Measurements from ENCODE around the gene NRXN3. TPM values are rescaled to one million over a fixed set of nuclear protein-coding genes. Genes with fewer than 3 reads are reported as not detected.

NRXN3 gene
- total and polyA plus RNA-seq, 2 donors (not counting 1 experiment from before 2014, with no cell fraction given), result 0.83 to 34.6 TPM

DNA sequence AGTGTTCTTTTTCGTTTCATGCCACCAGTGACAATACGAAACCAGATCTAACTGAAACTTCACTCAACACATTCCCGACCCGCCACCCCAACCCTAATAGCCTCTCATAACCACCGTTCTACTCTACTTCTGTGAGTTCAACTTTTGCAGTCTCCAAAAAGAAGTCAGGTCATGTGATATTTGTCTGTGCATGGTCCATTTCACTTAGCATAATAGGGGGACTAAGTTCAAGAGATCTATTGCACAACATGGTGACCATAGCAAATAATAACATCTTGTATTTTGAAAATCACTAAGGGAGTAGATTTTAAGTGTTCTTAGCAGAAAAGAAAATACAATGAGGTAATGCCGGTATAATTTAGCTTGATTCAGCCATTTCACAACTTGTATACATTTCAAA, 1664.7 kb downstream of the NRXN3 start:
- Histone ChIP-seq H3K79me2 (ENCODE audit: control insufficient read depth, insufficient read depth, low read length) (no peaks in the 10 kb centered on the region), H4K20me1 (ENCODE audit: control insufficient read depth, extremely low read depth, insufficient read depth, low read length) (no peaks in the 10 kb centered on the region), H3K36me3 (ENCODE audit: control insufficient read depth, insufficient read depth, low read length) (no peaks in the 10 kb centered on the region), H3K9ac (ENCODE audit: insufficient read depth, low read length) (no peak overlapping the region), H2AFZ (ENCODE audit: low read length) (no peak overlapping the region), H3K9me3 (ENCODE audit: control insufficient read depth, insufficient read depth, low read depth, low read length) (no peaks in the 10 kb centered on the region), H3K4me3 (replicated peaks in 1 of 4; ENCODE audit: control extremely low read depth in 1 of 4, insufficient read depth in 1 of 4, low read depth in 3 of 4, low read length in 4 of 4) (no peak overlapping the region), H3K27me3 (ENCODE audit: control insufficient read depth, insufficient read depth, low read length) (no peaks in the 10 kb centered on the region), H3K4me1 (ENCODE audit: control insufficient read depth, extremely low read depth, insufficient read depth, low read length) (peaks cover 2% of the 10 kb centered on the region), H3K27ac (ENCODE audit: insufficient read depth, low read length) (no peak overlapping the region), H3K4me2 (ENCODE audit: extremely low read depth, insufficient read depth, low read length) (no peak overlapping the region)
- DNase-seq (ENCODE audit: low read depth in 2 of 2), result no peak
- TF ChIP-seq, protein P1, sequence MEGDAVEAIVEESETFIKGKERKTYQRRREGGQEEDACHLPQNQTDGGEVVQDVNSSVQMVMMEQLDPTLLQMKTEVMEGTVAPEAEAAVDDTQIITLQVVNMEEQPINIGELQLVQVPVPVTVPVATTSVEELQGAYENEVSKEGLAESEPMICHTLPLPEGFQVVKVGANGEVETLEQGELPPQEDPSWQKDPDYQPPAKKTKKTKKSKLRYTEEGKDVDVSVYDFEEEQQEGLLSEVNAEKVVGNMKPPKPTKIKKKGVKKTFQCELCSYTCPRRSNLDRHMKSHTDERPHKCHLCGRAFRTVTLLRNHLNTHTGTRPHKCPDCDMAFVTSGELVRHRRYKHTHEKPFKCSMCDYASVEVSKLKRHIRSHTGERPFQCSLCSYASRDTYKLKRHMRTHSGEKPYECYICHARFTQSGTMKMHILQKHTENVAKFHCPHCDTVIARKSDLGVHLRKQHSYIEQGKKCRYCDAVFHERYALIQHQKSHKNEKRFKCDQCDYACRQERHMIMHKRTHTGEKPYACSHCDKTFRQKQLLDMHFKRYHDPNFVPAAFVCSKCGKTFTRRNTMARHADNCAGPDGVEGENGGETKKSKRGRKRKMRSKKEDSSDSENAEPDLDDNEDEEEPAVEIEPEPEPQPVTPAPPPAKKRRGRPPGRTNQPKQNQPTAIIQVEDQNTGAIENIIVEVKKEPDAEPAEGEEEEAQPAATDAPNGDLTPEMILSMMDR (conservative IDR thresholded peaks at IDR 0.05 in 1 of 2, IDR thresholded peaks at IDR 0.05 in 1 of 2; ENCODE audit: low read depth in 1 of 2, low read length in 2 of 2), result no peak
- TF ChIP-seq EZH2 (IDR thresholded peaks at IDR 0.05; ENCODE audit: low read length, missing control alignments), result no peak

DNA sequence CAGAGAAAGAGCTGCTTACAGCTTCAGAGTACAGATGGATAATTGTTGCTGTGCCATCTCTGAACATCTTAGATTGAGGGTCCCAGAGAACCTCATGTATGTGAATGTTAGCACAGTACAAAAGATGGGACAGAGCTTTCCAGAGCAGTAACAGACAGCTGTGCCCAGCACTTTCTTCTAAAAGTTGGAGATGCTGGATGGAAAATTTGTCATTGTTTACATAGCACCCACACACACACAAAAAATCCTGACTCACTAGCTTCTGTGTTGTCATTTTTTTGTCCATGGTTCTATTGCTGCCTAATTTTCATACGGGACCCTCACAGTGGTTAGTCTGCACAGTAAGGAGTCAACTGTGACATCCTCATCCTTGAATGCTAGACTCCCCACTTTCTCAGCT, 1666.4 kb downstream of the NRXN3 start:
- Histone ChIP-seq H3K4me2 (ENCODE audit: extremely low read depth, insufficient read depth, low read length) (no peak overlapping the region), H3K9me3 (ENCODE audit: control insufficient read depth, insufficient read depth, low read depth, low read length) (no peaks in the 10 kb centered on the region), H3K9ac (ENCODE audit: insufficient read depth, low read length) (no peak overlapping the region), H3K4me1 (ENCODE audit: control insufficient read depth, extremely low read depth, insufficient read depth, low read length) (no peaks in the 10 kb centered on the region), H3K4me3 (replicated peaks in 1 of 4; ENCODE audit: control extremely low read depth in 1 of 4, insufficient read depth in 1 of 4, low read depth in 3 of 4, low read length in 4 of 4) (no peak overlapping the region), H4K20me1 (ENCODE audit: control insufficient read depth, extremely low read depth, insufficient read depth, low read length) (no peaks in the 10 kb centered on the region), H3K79me2 (ENCODE audit: control insufficient read depth, insufficient read depth, low read length) (no peaks in the 10 kb centered on the region), H3K27me3 (ENCODE audit: control insufficient read depth, insufficient read depth, low read length) (no peaks in the 10 kb centered on the region), H2AFZ (ENCODE audit: low read length) (no peak overlapping the region), H3K27ac (ENCODE audit: insufficient read depth, low read length) (no peak overlapping the region), H3K36me3 (ENCODE audit: control insufficient read depth, insufficient read depth, low read length) (no peaks in the 10 kb centered on the region)
- peak; percentile 9 to 64 for DNase-seq (ENCODE audit: low read depth in 2 of 2)
- no peak for TF ChIP-seq EZH2 (IDR thresholded peaks at IDR 0.05; ENCODE audit: low read length, missing control alignments)
- TF ChIP-seq, protein P1 (conservative IDR thresholded peaks at IDR 0.05 in 1 of 2, IDR thresholded peaks at IDR 0.05 in 1 of 2; ENCODE audit: low read depth in 1 of 2, low read length in 2 of 2), result no peak

DNA sequence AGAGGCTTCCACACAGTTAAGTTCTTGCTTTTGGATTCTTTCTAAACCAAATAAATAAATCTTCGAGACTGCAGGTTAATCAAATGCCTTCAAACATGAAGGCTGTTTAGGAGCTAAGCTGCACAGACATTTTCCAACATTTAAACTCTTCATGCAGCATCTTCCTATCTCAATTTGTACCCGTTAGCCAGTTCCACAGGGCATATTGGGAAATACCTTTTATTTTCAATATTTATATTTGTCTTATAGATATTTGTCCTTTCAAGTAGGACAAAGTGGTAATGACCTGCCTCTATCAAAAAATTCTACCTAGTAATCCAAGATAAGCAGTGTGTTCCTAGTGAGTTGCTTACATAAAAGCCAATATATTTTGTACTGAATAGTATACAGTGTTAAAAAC, 1667.5 kb downstream of the NRXN3 start:
- Histone ChIP-seq H3K79me2 (ENCODE audit: control insufficient read depth, insufficient read depth, low read length) (no peaks in the 10 kb centered on the region), H3K9ac (ENCODE audit: insufficient read depth, low read length) (no peak overlapping the region), H3K36me3 (ENCODE audit: control insufficient read depth, insufficient read depth, low read length) (no peaks in the 10 kb centered on the region), H3K4me2 (ENCODE audit: extremely low read depth, insufficient read depth, low read length) (no peak overlapping the region), H3K27me3 (ENCODE audit: control insufficient read depth, insufficient read depth, low read length) (no peaks in the 10 kb centered on the region), H3K27ac (ENCODE audit: insufficient read depth, low read length) (no peak overlapping the region), H3K4me1 (ENCODE audit: control insufficient read depth, extremely low read depth, insufficient read depth, low read length) (peaks cover 3% of the 10 kb centered on the region), H2AFZ (ENCODE audit: low read length) (no peak overlapping the region), H3K9me3 (ENCODE audit: control insufficient read depth, insufficient read depth, low read depth, low read length) (no peaks in the 10 kb centered on the region), H3K4me3 (replicated peaks in 1 of 4; ENCODE audit: control extremely low read depth in 1 of 4, insufficient read depth in 1 of 4, low read depth in 3 of 4, low read length in 4 of 4) (no peak overlapping the region), H4K20me1 (ENCODE audit: control insufficient read depth, extremely low read depth, insufficient read depth, low read length) (no peaks in the 10 kb centered on the region)
- no peak for TF ChIP-seq EZH2 (IDR thresholded peaks at IDR 0.05; ENCODE audit: low read length, missing control alignments)
- TF ChIP-seq, protein P1 (conservative IDR thresholded peaks at IDR 0.05 in 1 of 2, IDR thresholded peaks at IDR 0.05 in 1 of 2; ENCODE audit: low read depth in 1 of 2, low read length in 2 of 2), result no peak
- no peak for DNase-seq (ENCODE audit: low read depth in 2 of 2)

Measured in fibroblast of lung (primary cell).